Tongue (tissue), 2 donors: Measurements from ENCODE around the gene SORL1. TPM values are rescaled to one million over a fixed set of nuclear protein-coding genes. Genes with fewer than 3 reads are reported as not detected.

Source experiments
- DNase-seq: peaks from one replicate; pipeline ENCODE4 v3.0.0-alpha.2; 2015
- total RNA-seq: library from RNA; depleted of rRNA; stranded (reverse); fragments of >200 nt; gene quantifications from one replicate; pipeline ENCODE4 v1.2.3, GENCODE V29; 2014

The SORL1 gene
- total RNA-seq, 1 donor from 2014 or later = 20.8 TPM

GRCh38 chr11:121512468-121513465 is 60.7 kb downstream of the SORL1 start:
- no peak for DNase-seq

GRCh38 chr11:121513807-121514206 is 61.7 kb downstream of the SORL1 start:
- no peak for DNase-seq

GRCh38 chr11:121514432-121515334 is 62.6 kb downstream of the SORL1 start:
- no peak for DNase-seq

- no peak for DNase-seq
These were observed 63.2 kb downstream of the SORL1 start for GRCh38 chr11:121515335-121515671.

- DNase-seq = no peak
These were observed 65.9 kb downstream of the SORL1 start for GRCh38 chr11:121517996-121518395.

GRCh38 chr11:121520243-121521144 is 68.4 kb downstream of the SORL1 start:
- DNase-seq = no peak

GRCh38 chr11:121521145-121522042 is 69.3 kb downstream of the SORL1 start:
- no peak for DNase-seq

- no peak for DNase-seq
These were observed 70.2 kb downstream of the SORL1 start for GRCh38 chr11:121522043-121522941.

- no peak for DNase-seq
These were observed 71.6 kb downstream of the SORL1 start for GRCh38 chr11:121523581-121524232.

- peak; percentile 78 for DNase-seq
These were observed 72.1 kb downstream of the SORL1 start for GRCh38 chr11:121524233-121524631.

- DNase-seq = no peak
These were observed 73.3 kb downstream of the SORL1 start for GRCh38 chr11:121525376-121525775.

GRCh38 chr11:121530257-121530656 is 78.1 kb downstream of the SORL1 start:
- no peak for DNase-seq

GRCh38 chr11:121533601-121534000 is 81.5 kb downstream of the SORL1 start:
- peak; percentile 20 for DNase-seq

- peak; percentile 81 for DNase-seq
These were observed 82.3 kb downstream of the SORL1 start for GRCh38 chr11:121534131-121535093.

- no peak for DNase-seq
These were observed 83.1 kb downstream of the SORL1 start for GRCh38 chr11:121535129-121535796.

GRCh38 chr11:121536126-121536525 is 84.0 kb downstream of the SORL1 start:
- DNase-seq = no peak

- no peak for DNase-seq
These were observed 85.9 kb downstream of the SORL1 start for GRCh38 chr11:121538054-121538453.
